Pons (tissue), 1 donor: Measurements from ENCODE around the gene MKNK2.
A peak's percentile ranks its signal among the peaks of the same experiment; 100 is the strongest.
"Not testable (repeated sequence)": the region's sequence is repeated elsewhere in the genome, so short reads cannot be mapped to it uniquely, and the experiment has no call there.

Source experiments
- DNase-seq: peaks from one replicate; pipeline ENCODE4 v3.0.0-alpha.2; 2016; ENCODE audit warnings: low spot score

MKNK2 gene

GRCh38 chr19:2050991-2051772, at the start of gene MKNK2:
Gene MKNK2 (minus strand): TSS chr19:2051244. CDS start chr19:2050851, 393 bp downstream.
- peak; percentile 85 for DNase-seq

GRCh38 chr19:2100719-2101061, 49.6 kb upstream of the MKNK2 start:
- DNase-seq, result no peak

- no peak for DNase-seq
Measured at GRCh38 chr19:2099937-2100718, 49.1 kb upstream of the MKNK2 start.

GRCh38 chr19:2099054-2099501, 48.0 kb upstream of the MKNK2 start:
- no peak for DNase-seq

- DNase-seq, result no peak
Measured at GRCh38 chr19:2097886-2098327, 46.9 kb upstream of the MKNK2 start.

- DNase-seq, result no peak
Measured at GRCh38 chr19:2097203-2097885, 46.3 kb upstream of the MKNK2 start.

- peak; percentile 96 for DNase-seq
Measured at GRCh38 chr19:2096480-2097202, 45.6 kb upstream of the MKNK2 start, which contains the start of gene IZUMO4. Gene IZUMO4 (plus strand): TSS chr19:2096915. CDS start chr19:2096946, 31 bp downstream.

- peak; percentile 56 for DNase-seq
Measured at GRCh38 chr19:2096034-2096479, 45.0 kb upstream of the MKNK2 start, which contains the start of gene MOB3A. Gene MOB3A (minus strand): TSS chr19:2096326. CDS start chr19:2078560, 17,766 bp downstream.

- not testable (repeated sequence) for DNase-seq
Measured at GRCh38 chr19:2091926-2092525, 41.0 kb upstream of the MKNK2 start.

GRCh38 chr19:2089727-2090053, 38.6 kb upstream of the MKNK2 start:
- DNase-seq, result no peak

- DNase-seq, result no peak
Measured at GRCh38 chr19:2089001-2089711, 38.1 kb upstream of the MKNK2 start.

- no peak for DNase-seq
Measured at GRCh38 chr19:2087621-2088100, 36.6 kb upstream of the MKNK2 start.

- not testable (repeated sequence) for DNase-seq
Measured at GRCh38 chr19:2086695-2087620, 35.9 kb upstream of the MKNK2 start.

- DNase-seq, result no peak
Measured at GRCh38 chr19:2084993-2085720, 34.1 kb upstream of the MKNK2 start.

GRCh38 chr19:2083174-2083854, 32.3 kb upstream of the MKNK2 start:
- no peak for DNase-seq

- no peak for DNase-seq
Measured at GRCh38 chr19:2081873-2082810, 31.1 kb upstream of the MKNK2 start.
